Activated B cell treated with CpG ODN at 0.5 μM for 24 hours (primary cell): ENCODE results near the gene TMEM117. TPM values are rescaled to one million over a fixed set of nuclear protein-coding genes. Genes with fewer than 3 reads are reported as not detected.

Source experiments
- ATAC-seq: fragments of 200-7000 bp; cut with Tn5 transposase; one replicate; pipeline ENCODE4 v1.10.0; 2021; ENCODE audit warnings: low read depth, mild to moderate bottlenecking, moderate library complexity
- CTCF ChIA-PET: fragments of 350-600 bp; sonication (Branson Sonifier 250); formaldehyde crosslinking; loops from one replicate; lab custom pipeline; 2021; ENCODE audit warnings: antibody characterized with exemption; lab: Charles Lee
- POLR2A ChIA-PET: fragments of 350-600 bp; sonication (Branson Sonifier 250); formaldehyde crosslinking; loops from one replicate; lab custom pipeline; 2021; ENCODE audit warnings: antibody characterized with exemption; lab: Charles Lee
- DNase-seq: peaks from one replicate; pipeline ENCODE4 v3.0.0; 2022
- H3K27ac Mint-ChIP-seq: one replicate; pipeline ENCODE4 v1.8.0; 2020; ENCODE audit warnings: mixed read lengths
- H3K27me3 Mint-ChIP-seq: one replicate; pipeline ENCODE4 v1.8.0; 2021; ENCODE audit warnings: mixed read lengths
- H3K36me3 Mint-ChIP-seq: one replicate; pipeline ENCODE4 v1.8.0; 2021; ENCODE audit warnings: low read depth, mixed read lengths
- H3K4me1 Mint-ChIP-seq: one replicate; pipeline ENCODE4 v1.8.0; 2021; ENCODE audit warnings: mixed read lengths
- H3K4me3 Mint-ChIP-seq: one replicate; pipeline ENCODE4 v1.8.0; 2020; ENCODE audit warnings: mild to moderate bottlenecking, mixed read lengths
- H3K9me3 Mint-ChIP-seq: one replicate; pipeline ENCODE4 v1.8.0; 2020; ENCODE audit warnings: mixed read lengths
- intact Hi-C: fragments of 100-400 bp; cut with micrococcal nuclease; formaldehyde crosslinking; loops from one replicate; pipeline ENCODE4 v1.15.1; 2024
- total RNA-seq: library from RNA; stranded (reverse); gene quantifications from 2 replicates; pipeline ENCODE4 v1.2.3, GENCODE V29; 2022
- TF ChIP-seq, protein P1 (sequence below): fragments of 200-600 bp; IDR thresholded peaks from one replicate; pipeline ENCODE4 v1.8.0; 2022; ENCODE audit warnings: antibody characterized with exemption, mild to moderate bottlenecking

The TMEM117 gene
- total RNA-seq, 1 donor from 2014 or later: 4.8 TPM

DNA sequence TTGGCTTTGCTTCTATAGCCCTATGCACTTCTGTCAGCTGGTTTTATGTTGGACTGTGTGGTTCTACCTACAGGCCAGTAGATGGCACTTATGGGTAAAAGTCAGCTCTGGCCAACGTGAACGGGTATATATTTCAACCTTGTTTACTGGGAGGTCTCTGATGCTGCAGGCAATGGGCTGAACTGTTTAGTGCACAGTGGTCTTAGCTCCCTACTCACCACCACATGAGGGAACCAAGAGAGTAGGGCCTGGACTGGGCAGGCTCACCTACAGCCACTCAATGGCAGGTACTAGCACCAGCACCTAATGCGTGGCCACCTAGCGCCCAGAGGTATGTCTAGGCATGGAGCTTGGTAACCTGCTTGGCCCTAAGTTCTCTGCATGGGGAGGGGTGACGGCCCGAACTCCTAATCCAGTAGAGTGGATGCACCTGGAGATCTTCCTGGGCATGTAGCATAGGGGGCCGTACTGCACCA lies 481.8 kb downstream of the TMEM117 start:
- Mint-ChIP-seq H3K4me3 (no peak overlapping the region), H3K4me1 (no peaks in the 10 kb centered on the region), H3K36me3 (peaks cover 4% of the 10 kb centered on the region), H3K27ac (no peak overlapping the region), H3K27me3 (no peaks in the 10 kb centered on the region), H3K9me3 (peaks cover 5% of the 10 kb centered on the region)
- ATAC-seq: peak; percentile 34
- intact Hi-C loops: no loop called here
- ChIA-PET POLR2A (no interaction called here), CTCF (no interaction called here)
- TF ChIP-seq, protein P1, sequence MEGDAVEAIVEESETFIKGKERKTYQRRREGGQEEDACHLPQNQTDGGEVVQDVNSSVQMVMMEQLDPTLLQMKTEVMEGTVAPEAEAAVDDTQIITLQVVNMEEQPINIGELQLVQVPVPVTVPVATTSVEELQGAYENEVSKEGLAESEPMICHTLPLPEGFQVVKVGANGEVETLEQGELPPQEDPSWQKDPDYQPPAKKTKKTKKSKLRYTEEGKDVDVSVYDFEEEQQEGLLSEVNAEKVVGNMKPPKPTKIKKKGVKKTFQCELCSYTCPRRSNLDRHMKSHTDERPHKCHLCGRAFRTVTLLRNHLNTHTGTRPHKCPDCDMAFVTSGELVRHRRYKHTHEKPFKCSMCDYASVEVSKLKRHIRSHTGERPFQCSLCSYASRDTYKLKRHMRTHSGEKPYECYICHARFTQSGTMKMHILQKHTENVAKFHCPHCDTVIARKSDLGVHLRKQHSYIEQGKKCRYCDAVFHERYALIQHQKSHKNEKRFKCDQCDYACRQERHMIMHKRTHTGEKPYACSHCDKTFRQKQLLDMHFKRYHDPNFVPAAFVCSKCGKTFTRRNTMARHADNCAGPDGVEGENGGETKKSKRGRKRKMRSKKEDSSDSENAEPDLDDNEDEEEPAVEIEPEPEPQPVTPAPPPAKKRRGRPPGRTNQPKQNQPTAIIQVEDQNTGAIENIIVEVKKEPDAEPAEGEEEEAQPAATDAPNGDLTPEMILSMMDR: no peak
- no peak for DNase-seq

DNA sequence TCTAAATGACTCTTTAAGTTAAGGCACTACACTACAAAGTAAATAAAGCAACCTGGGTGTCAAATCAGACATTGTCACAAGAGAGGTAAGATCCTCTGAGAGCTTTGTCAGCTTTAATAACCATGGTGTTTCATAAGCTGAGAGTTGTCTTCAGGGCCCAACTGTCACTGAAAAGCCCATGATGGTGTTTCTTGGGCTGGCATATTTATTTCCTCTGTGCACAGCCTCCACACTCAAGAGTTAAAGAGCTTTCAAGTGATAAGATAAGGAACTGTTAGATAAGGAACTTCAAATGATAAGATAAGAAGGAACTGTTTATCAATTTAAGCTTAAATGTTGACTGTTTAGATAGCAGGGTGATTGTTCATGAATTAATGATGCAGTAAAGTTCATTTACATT lies 495.4 kb downstream of the TMEM117 start:
- Mint-ChIP-seq H3K4me3 (no peak overlapping the region), H3K27me3 (no peaks in the 10 kb centered on the region), H3K4me1 (no peaks in the 10 kb centered on the region), H3K9me3 (peaks cover 7% of the 10 kb centered on the region), H3K36me3 (peaks cover 3% of the 10 kb centered on the region), H3K27ac (no peak overlapping the region)
- ChIA-PET CTCF (no interaction called here), POLR2A (no interaction called here)
- no peak for ATAC-seq
- intact Hi-C loops: no loop called here
- no peak for DNase-seq
- TF ChIP-seq, protein P1: no peak

DNA sequence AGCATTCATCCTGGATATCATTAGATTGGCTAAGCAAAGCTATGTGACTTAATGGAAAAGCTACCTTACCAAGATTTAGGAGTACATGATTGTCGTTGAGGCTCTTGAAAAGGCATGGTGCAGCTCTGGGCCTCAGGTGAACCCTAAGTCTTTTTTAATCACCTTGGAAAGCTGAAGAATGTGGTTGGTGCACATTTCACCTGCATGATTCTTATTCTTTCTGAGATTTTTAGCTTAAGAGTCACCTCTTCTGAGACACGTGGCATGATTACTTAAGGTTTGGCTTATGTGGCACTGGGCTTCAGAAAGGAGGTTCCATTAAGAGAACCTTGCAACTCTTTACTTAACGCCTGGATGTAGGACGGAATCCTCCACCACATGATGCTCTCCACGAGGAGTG lies 498.5 kb downstream of the TMEM117 start:
- DNase-seq (no peak), ATAC-seq (no peak)
- ChIA-PET CTCF (no interaction called here), POLR2A (no interaction called here)
- H3K36me3 Mint-ChIP-seq: peaks cover 3% of the 10 kb centered on the region
- peaks cover 7% of the 10 kb centered on the region for H3K9me3 Mint-ChIP-seq
- H3K4me3 Mint-ChIP-seq: no peak overlapping the region
- TF ChIP-seq, protein P1: no peak
- no peaks in the 10 kb centered on the region for H3K27me3 Mint-ChIP-seq
- intact Hi-C loops: no loop called here
- H3K27ac Mint-ChIP-seq: no peak overlapping the region
- no peaks in the 10 kb centered on the region for H3K4me1 Mint-ChIP-seq

DNA sequence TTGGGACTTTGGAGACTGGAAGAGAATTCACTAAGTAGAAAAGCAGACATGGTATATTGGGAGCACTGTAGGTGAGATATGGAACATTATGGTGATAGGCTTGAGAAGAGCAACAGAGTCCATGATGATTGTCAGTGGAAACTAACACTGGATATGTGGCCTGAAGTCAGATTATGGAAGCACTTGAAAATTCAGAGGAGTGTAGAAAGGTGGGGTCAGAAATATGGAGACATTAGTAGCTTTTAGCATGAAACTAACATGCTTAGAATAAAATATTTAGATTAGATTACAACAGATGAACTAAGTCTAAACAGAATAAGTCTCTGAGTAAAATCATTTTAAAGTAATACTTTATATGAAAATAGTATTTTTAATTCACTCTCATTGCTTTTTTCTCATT lies 499.1 kb downstream of the TMEM117 start:
- intact Hi-C loops: no loop called here
- Mint-ChIP-seq H3K27me3 (no peaks in the 10 kb centered on the region), H3K36me3 (peaks cover 3% of the 10 kb centered on the region), H3K4me1 (no peaks in the 10 kb centered on the region), H3K4me3 (no peak overlapping the region), H3K27ac (no peak overlapping the region), H3K9me3 (peaks cover 7% of the 10 kb centered on the region)
- ATAC-seq (no peak), DNase-seq (no peak)
- CTCF ChIA-PET: no interaction called here
- POLR2A ChIA-PET: no interaction called here
- TF ChIP-seq, protein P1: no peak

DNA sequence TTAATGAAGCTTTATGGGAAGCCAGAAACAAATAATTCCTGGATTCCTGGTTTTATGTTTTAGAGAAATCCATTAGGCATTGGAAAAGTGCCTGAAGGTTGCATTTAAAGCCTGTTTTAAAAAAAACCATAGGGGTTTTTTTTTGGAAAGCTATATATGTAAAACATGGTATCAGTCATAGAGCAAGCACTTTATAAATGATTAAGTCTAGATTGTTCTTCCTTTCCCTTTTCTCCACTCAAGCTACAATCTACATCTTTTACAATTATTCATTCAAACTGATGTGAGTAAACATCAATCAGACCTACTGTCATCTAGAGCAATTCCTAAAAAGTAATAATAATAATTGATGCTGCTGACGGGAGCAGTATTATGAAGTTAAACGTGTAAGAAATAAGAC lies 500.7 kb downstream of the TMEM117 start:
- Mint-ChIP-seq H3K27ac (no peak overlapping the region), H3K27me3 (no peaks in the 10 kb centered on the region), H3K36me3 (peaks cover 3% of the 10 kb centered on the region), H3K4me3 (no peak overlapping the region), H3K9me3 (peaks cover 7% of the 10 kb centered on the region), H3K4me1 (no peaks in the 10 kb centered on the region)
- intact Hi-C loops: no loop called here
- ATAC-seq (no peak), DNase-seq (no peak)
- POLR2A ChIA-PET: no interaction called here
- CTCF ChIA-PET: no interaction called here
- TF ChIP-seq, protein P1: no peak
